DMS153 treated with DMSO at 0.1 percent for 48 hours (cell line): ENCODE data around the gene PNMA5.

Experiments used
- DNase-seq: peaks from one replicate; lab custom pipeline; 2025; ENCODE audit not compliant: unreplicated experiment; lab: John Stamatoyannopoulos, UW

The PNMA5 gene

DNA sequence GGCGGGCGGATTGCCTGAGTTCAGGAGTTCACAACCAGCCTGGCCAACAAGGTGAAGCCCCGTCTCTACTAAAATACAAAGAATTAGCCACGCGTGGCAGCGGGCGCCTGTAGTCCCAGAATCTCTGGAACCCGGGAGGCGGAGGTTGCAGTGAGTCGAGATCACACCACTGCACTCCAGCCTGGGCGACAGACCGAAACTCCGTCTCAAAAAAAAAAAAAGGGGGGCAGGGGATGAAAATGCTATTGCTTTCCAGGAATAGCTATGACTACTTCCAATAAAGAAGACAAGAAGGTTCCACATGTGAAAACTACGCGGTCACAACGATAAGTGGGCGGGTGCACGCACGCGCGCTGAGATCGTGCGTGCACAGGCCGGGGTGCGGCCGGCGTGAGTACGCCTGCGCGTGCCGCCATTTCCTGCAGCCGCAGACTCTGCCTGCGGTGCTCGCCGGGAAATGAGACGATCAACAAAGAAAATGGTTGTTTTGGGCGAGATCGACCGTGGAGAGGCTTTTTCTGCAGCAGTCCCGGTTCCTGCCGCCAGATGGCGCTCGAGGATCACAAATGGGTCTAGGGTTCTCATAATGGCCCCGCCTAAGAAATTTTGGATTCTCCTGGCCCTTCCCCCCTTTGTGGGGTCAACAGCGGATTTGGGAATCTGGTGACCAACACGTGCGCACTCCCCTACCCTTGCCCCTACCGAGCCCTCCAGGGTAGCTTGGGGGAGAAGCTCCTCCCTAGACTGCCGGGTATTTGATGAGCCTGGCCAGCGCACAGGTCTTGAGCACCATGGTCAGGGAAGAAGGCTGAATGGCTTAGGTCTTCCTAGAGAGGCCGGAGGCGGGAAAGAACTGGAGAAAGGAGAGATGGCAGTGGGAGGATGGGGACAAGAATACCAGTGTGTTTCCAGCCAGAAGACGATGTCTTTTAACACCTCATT is 35.1 kb downstream of the PNMA5 start:
- peak; percentile 95 for DNase-seq

DNA sequence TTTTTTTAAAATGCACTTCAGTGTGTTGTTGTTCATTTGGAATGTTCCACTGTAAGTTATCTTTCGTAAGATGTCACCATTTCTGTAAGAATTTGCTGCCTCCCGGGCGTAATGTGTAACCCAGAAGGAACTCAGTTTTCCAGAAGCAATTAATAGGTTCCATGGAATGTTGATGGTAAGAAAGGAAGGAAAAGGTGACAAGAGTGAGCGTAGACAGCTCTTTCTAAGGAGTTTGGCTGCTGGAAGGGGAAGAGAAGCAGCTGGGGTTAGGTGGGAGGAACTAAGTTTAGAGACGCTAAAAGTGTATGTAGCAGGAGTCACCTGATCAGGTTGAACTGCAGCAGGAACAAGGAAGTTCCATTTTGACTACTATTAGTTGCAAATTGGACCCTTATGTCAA is 35.9 kb downstream of the PNMA5 start:
- no peak for DNase-seq

DNA sequence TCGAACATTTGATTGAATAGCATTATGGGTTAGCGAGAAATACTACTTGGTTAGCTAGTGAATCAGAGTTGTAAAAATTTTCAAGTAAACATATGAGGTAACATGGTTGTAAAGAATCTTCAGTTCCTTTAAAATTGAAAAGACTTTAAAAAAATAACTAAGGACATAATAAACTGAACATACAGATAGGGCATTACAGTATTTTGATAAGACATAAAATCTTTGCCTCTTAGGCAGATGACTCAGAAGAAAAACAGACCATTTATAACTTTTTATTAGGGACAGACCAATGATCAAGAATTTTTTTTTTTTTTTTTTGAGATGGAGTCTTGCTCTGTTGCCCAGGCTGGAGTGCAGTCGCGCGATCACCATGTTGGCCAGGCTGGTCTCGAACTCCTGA is 43.1 kb downstream of the PNMA5 start:
- no peak for DNase-seq

DNA sequence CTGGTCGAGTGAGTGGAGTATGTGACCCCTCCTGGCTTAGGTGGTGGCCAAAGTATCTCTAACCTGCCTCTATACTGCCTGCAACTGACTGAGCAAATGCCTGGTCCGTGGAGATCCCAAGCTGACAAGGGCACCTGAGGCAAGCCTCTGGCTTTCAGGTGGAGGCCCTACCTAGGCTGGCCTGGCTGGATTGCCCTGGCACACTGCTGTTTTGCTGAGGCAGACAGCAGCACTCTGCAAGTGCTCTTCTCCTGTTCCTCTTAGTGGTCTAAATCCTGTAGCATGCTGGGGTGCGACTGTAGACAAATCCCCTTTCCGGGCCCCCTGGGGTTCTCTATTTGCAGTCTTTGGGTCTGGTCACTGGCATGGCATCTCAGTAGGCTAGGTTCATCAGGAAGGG is 44.8 kb downstream of the PNMA5 start:
- no peak for DNase-seq

DNA sequence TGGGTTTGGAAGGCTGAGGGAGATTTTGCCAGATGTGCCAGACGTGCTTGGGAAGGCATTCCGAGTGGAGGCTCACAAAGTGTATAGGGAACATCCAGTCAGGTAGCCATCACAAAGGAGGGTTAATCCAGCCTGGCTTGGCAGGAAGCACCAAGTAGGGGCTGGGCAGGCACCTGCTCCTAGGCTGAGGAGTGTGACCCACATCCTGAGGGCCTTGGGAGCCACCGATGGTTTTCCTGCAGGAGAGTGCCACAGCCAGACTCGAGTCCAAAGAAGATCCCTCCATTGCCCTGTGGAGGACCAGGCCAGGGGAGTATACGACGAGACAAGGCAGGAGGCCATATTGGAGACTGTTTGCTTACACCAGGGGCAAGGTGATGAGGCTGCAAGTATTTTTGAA is 47.2 kb downstream of the PNMA5 start:
- no peak for DNase-seq

DNA sequence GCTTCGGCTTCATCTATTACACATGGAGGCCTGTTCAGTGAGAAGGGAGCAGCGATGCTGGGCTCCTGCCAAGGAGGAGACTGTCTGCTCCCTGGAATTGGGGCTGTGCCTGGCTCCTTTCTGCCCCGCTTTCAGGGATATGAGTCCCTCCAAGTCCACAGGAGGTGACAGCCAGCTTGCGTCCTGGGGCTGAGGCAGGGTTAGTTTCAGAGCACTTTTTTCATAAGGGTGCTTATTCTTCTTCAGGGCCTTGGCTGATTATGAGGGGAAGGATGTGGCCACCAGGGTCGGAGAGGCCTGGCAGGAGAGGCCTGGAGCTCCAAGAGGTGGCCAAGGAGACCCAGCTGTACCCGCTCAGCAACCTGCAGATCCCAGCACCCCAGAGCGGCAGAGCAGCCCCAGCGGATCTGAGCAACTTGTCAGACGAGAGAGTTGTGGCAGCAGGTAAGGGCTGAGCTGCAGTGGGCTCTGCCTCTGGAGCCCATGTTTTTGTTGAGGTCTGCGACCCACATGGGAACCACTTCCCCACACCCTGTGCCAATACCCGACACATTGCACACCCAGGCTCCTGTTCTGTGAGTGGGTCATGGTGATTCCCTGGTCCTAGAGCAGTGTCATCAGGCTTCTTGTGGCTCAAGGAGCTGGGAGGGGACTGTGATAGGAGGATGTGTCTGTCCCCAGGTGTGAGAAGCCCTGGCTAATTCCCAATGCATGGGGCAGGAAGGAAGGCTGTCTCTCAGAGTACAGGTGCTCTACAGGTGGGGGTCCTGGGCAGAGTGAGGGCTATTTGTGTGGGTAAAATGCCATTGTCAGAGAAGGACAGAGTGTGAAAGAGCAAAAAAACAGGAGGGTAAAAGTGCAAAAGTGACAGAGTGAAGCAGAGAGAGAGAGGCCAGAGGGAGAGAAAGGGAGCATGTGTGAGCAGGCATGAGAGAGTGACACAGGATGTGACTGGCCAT is 48.6 kb downstream of the PNMA5 start:
- no peak for DNase-seq

DNA sequence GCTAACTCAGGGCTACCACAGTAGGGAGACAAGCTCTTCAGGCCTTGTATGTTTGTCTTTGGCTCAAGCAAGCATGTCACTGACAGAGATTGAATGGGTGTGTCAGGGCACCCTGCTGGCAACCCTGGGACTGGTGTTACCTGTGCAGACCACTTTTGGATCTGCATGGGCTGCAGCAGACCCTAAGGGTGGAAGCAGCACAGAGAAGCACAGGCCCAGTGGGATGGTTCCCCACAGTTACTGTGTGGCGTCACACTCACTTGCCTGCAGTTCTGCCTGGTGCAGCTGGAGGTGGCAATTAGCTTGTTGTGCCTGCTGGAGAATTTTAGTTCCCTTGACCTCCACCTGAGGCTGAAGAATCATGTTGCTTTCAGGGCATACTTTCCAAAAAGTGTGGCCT is 50.1 kb downstream of the PNMA5 start:
- no peak for DNase-seq

DNA sequence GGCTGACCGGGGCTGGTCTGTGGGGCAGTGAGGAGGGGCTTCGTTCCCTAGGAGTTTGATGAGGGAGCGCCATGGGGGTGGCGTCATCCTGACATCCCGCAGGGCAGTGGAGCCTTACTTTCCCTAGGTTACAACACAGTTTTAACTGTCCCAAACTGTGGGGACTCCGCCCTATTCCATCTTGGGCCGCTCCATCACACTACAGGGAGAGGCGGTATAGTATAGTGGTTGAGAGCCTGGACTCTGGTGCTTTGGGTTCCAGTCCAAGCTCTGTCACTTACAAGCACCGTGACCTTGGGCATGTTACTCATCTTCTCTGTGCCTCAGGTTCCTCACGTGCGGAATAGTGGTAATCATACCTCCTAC is 51.9 kb downstream of the PNMA5 start:
- DNase-seq: no peak

DNA sequence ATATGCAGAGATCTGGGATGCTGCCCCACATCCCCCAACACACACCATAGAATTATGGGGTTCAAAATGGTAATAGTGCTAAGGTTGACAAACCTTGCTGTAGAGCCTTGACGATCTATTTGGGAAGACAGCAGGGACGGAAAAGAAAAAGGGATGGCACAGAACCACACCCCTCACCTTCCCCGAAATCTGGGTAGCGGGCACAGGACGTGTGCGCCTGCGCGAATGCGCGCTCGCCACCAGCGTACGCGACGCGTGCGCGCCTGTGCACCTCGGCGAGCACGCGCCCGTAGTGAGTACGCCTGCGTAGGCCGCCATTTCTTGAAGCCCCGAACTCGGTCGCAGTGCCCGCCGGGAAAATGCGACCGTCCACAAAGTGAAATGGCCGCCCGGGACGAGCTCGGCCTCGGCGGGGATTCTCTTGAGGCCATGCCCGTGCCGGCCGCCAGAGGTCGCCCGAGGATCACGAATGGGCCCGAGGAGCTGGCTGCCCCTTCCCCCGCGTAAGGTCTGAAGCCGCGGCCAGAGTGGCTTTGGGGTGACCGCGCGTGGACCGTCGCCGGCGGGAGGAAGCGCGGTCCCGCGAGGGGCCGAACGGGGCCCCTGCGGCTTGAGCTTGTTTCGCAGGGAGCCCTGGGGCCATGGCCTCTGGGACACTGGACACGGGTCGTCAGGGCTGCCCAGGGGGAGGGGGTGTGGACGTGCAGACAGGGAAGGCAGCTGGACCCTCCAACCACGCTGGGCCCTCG is 52.4 kb downstream of the PNMA5 start:
- peak; percentile 97 for DNase-seq
